ENCODE measurements around the gene PSMD7.
A peak's percentile ranks its signal among the peaks of the same experiment; 100 is the strongest.

Gene PSMD7

GRCh38 chr16:74296432-74297144 lies at the start of gene PSMD7:
PSMD7 (plus strand) TSS chr16:74296814; CDS start chr16:74296915, 101 bp downstream.
- DNase-seq, result peak; percentile 89

DNA sequence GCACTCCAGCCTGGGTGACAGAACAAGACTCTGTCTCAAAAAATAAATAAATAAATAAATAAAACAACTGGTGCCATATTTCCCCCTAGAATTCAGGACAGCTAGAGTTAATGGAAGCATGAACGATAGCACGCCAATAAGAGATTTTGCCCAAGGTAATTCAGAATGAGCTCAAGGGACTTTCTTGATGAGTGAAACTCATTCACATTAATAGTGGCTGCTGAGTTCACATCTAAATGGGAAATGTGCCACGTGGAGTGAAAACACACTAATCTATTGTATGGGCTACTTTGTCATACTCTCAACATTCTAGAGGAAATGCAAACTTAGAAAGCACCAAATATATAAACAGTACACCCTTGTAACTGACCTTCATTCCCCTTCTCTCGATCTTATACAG lies 47.4 kb upstream of the PSMD7 start:
- DNase-seq, result no peak

DNA sequence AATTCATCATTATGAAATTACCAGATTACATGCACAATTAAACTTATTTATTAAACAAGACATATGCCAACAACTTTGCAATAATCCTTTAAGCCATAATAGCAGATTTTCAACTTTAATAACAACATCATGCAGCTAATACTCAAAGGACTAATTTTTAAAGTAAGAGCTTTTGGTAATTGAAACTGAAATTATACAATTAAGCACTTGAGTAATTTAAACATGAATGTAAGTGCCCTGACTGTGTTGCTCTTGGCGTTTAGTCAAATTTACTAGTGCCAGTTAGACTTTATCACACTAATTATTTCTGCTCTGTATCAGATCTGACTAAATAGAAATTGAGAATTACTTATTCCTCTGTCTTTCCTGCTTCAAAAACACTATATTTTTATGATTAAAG lies 46.8 kb upstream of the PSMD7 start:
- no peak for DNase-seq

DNA sequence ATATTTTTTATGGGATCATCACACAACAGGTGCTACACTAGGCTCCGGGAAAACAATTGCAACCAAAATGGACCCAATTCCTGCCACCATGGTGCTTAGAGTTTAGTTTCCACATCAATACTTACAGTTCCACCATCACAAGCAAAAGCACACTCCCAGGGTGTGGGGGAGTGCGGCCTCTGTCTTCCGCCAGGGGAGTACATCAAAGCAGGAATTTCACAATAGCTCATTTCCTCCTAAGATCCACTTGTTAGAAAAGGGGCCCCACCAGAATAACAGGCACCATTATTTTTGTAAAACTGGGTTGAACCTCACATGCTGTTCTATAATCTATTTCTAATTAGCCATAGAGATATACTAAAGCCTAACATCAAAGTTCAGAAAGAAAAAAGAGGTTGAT lies 44.3 kb upstream of the PSMD7 start:
- DNase-seq, result peak; percentile 68

GRCh38 chr16:74253161-74253938 lies 43.3 kb upstream of the PSMD7 start:
- no peak for DNase-seq

DNA sequence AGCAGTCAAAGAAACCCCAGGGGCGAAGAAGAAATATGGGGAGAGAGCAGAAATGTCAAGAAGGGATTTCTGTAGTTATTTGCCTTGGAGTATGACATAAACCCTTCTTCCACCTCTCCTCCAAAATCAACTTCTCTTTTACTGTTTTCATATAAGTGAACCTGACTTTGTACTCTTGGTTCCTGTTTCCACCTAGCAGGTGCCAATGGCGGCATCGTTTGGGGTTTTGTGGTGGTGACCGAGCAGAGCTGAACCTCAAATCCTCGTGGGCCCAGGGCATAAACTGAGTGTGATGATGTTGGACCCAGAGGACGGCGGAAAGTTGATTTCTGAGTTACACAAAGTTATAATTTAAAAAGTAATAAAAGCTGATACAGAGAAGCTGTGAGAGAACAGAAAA lies 39.6 kb upstream of the PSMD7 start:
- peak; percentile 50 for DNase-seq

GRCh38 chr16:74261068-74261467 lies 35.5 kb upstream of the PSMD7 start:
- no peak for DNase-seq

- DNase-seq, result no peak
These were observed 31.8 kb upstream of the PSMD7 start for GRCh38 chr16:74264811-74265210.

- DNase-seq, result no peak
These were observed 28.2 kb upstream of the PSMD7 start for GRCh38 chr16:74268372-74268782.

GRCh38 chr16:74271872-74272271 lies 24.7 kb upstream of the PSMD7 start:
- DNase-seq, result no peak

DNA sequence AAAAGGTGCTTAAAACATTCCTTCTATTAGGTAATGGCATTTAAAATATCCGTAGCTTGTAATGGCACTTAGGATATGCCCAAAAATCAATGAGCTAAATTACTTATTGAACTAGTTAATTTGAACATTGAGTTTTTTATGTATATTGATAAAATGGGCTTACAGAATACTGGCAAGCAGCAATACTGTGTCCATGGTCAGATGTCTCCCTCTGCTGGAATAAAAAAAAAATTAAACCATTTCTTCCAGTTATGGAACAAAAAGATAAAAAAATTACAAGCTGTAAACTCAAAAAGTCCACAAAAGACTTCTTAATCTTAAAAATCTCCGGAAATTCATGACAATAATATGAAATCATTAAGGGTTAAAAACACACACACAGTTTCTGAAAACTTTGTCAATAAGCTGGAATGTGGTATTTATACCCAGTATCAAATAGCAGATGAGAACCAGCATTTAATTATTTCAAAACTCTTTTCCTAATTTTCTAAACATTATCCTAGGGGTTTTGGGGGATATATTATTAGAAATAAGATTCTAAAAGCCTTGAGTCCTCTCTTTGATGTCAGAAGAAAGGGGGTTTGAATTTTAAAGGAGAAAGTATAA lies 21.5 kb upstream of the PSMD7 start:
- peak; percentile 21 for DNase-seq

- DNase-seq, result no peak
These were observed 20.9 kb upstream of the PSMD7 start for GRCh38 chr16:74275711-74276110.

- DNase-seq, result no peak
These were observed 18.6 kb upstream of the PSMD7 start for GRCh38 chr16:74277974-74278373.

DNA sequence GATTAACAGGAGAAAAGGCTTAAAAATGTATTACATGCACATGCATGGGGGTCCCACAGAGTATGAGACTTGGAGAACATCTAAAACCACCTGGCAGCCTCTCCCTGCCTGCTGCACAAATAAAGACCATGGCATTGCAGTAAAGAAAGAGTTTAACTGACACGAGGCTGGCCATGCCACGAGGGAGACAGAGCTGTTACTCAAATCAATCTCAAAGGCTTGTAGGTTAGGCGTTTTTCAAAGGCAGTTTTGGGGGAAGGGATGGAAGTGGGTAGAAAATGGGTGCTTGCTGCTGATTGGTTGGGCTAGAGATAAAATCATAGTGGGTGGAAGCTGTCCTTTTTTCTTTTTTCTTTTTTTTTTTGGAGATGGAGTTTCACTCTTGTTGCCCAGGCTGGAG lies 17.3 kb upstream of the PSMD7 start:
- no peak for DNase-seq

DNA sequence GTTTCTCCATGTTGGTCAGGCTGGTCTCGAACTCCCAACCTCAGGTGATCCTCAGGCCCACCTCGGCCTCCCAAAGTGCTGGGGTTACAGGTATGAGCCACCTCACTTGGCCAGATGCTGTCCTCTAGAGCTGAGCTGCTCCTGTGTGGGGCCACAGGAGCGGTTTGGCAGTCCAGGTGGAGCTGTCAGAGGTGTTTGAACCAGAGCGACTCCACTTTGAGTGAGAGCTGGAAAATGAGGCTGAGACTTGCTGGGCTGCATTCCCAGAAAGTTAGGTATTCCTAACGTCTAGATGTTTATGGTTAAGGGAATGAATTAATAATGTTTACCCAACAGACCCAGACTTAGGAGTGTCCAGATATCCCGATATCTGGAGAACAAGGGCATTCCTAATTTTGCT lies 16.8 kb upstream of the PSMD7 start:
- no peak for DNase-seq

- DNase-seq, result no peak
These were observed 16.2 kb upstream of the PSMD7 start for GRCh38 chr16:74280448-74280847.

DNA sequence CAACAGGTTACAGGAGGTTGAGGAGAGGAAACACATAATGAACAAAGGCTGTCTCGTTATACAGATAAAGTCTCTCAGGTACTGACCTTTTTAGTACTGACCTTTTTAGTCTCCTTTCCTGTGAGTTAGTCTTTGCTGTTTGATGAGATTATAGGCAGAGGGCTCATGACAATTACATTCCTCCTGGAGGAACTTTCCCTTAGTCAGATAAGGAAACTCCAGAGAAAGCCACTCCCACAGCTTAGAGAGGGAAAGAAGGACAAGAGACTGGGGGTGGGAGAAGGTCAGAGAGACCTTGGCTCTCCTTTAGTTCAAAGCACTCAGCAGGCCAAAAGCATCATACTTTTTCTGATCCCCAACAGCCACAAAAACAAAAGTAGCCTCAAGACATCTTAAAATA lies 15.3 kb upstream of the PSMD7 start:
- no peak for DNase-seq

DNA sequence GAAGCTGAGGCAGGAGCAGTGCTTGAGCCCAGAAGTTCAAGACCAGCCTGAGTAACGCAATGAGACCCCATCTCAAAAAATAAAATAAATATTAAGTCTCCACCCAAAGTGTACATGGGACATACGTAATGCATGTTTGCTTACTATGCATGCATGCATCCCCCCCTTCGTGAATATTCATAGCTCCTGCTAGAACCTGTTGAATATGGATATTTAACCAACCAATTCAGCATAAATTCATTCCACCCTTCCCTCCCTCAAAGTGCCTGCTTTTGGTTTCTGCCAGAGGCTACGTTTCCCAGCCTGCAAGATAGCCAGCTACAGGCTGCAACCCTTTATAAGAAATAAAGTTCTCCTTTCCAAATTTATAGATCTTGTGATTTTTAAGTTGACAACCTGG lies 12.9 kb upstream of the PSMD7 start:
- no peak for DNase-seq

GRCh38 chr16:74288065-74288464 lies 8.5 kb upstream of the PSMD7 start:
- DNase-seq, result no peak

DNA sequence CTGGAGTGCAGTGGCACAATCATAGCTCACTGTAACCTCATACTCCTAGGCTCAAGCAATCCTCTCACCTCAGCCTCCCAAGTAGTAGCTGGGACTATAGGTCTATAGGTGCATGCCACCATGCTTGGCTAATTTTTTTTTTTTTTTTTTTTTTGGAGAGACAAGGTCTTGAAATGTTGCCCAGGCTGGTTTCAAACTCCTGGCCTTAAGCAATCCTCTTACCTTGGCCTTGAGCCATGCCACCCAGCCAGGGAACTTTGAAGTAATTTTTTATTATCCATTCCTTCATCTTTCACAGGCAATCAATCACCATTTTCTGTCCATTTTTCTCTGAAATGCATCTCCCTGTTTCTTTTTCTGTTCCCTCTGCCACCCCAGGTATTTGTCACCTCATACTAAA lies 6.3 kb upstream of the PSMD7 start:
- no peak for DNase-seq

GRCh38 chr16:74291176-74291575 lies 5.4 kb upstream of the PSMD7 start:
- no peak for DNase-seq

DNA sequence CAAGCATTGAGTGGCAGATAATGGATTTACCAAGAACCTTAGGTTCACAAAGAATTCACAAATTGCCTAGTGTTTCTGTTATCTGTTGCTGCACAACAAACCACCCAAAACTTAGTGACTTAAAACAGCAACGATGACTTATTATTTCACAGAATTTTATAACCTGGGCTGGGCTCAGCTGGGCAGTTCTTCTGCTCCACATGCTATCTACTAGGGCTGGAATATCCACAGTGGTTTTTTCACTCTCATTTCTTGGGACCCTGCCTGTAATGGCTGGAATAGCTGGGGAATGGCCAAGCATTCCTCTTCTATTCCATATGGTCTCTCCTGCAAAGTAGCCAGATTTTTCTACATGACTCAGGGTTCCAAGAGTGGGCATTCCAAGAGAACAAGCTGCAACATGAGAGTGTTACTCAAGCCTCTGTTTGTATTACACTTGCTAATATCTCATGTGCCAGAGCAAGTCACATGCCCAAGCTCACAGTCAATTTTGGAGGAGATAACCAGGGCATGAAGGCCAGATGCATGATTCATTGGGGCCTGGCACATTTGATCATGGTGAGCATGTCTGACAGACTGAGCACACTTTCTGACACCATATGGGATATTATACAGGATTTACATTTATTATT lies 4.9 kb upstream of the PSMD7 start:
- DNase-seq, result no peak

- DNase-seq, result peak; percentile 74
These were observed 546 bp upstream of the PSMD7 start for GRCh38 chr16:74296104-74296431.

GRCh38 chr16:74297145-74297665 lies 591 bp downstream of the PSMD7 start:
- DNase-seq, result no peak

Data from MV-4-11 (cell line).